ENCODE data around the gene SAMD1. TPM values are rescaled to one million over a fixed set of nuclear protein-coding genes. Genes with fewer than 3 reads are reported as not detected.

SAMD1 gene
- polyA plus RNA-seq, 3 donors = 0.78 to 19.4 (median 1.4) TPM

- Histone ChIP-seq H3K4me2 (replicated peaks; ENCODE audit: extremely low read depth, low read length, poor library complexity, severe bottlenecking) (peak overlapping the region; percentile 100), H3K9ac (ENCODE audit: insufficient read depth, low read length, poor library complexity, severe bottlenecking) (no peak overlapping the region), H3K4me1 (ENCODE audit: control insufficient read depth in 1 of 2, insufficient read depth in 2 of 2, low read length in 2 of 2) (peaks cover 18 to 23% of the 10 kb centered on the region in 2 donors), H3K79me2 (ENCODE audit: insufficient read depth, low read length) (peaks cover 7% of the 10 kb centered on the region), H3K4me3 (replicated peaks in 1 of 3; ENCODE audit: low read depth in 2 of 3, low read length in 3 of 3) (peak overlapping the region in 1 of 3 experiments; percentile 70), H3K27me3 (ENCODE audit: control insufficient read depth in 2 of 2, insufficient read depth in 2 of 2, low read length in 2 of 2) (peaks cover 0 to 2% of the 10 kb centered on the region in 2 donors), H2AFZ (ENCODE audit: insufficient read depth, low read depth, low read length, poor library complexity, severe bottlenecking) (no peak overlapping the region), H4K20me1 (ENCODE audit: insufficient read depth, low read length) (peaks cover 33% of the 10 kb centered on the region), H3K27ac (ENCODE audit: low read depth in 1 of 2, low read length in 2 of 2) (no peak overlapping the region), H3K36me3 (replicated peaks in 1 of 2; ENCODE audit: control insufficient read depth in 1 of 2, insufficient read depth in 2 of 2, low read length in 2 of 2) (peaks cover 7 to 19% of the 10 kb centered on the region in 2 donors), H3K9me3 (replicated peaks in 1 of 2; ENCODE audit: control insufficient read depth in 1 of 2, insufficient read depth in 1 of 2, low read length in 2 of 2) (peaks cover 6 to 8% of the 10 kb centered on the region in 2 donors)
- H3K4me3 Mint-ChIP-seq = peak overlapping the region; percentile 77 to 83
- H3K27me3 Mint-ChIP-seq (ENCODE audit: low read depth in 3 of 3) = peaks cover 2 to 6% (median 5%) of the 10 kb centered on the region in 3 donors
- H3K36me3 Mint-ChIP-seq = peaks cover 23 to 27% of the 10 kb centered on the region in 2 donors
- H3K4me1 Mint-ChIP-seq = peaks cover 15% of the 10 kb centered on the region
- intact Hi-C loops (cut with micrococcal nuclease) = no loop called here
- no peak for DNase-seq
- H3K9me3 Mint-ChIP-seq = peaks cover 0 to 11% (median 9%) of the 10 kb centered on the region in 7 donors
- 92% methylated on average over 23 of the region's 30 CpGs for WGBS (ENCODE audit: insufficient coverage)
- peak overlapping the region in 3 of 7 donors; percentile 21 to 75 (median 63) for H3K27ac Mint-ChIP-seq
- TF ChIP-seq CTCF (IDR thresholded peaks at IDR 0.05) = no peak
Observed at GRCh38 chr19:14088634-14089411, 1.7 kb downstream of the SAMD1 start.

GRCh38 chr19:14086098-14086497 is 4.5 kb downstream of the SAMD1 start:
- Histone ChIP-seq H3K27ac (ENCODE audit: low read depth in 1 of 2, low read length in 2 of 2) (no peak overlapping the region), H3K9me3 (replicated peaks in 1 of 2; ENCODE audit: control insufficient read depth in 1 of 2, insufficient read depth in 1 of 2, low read length in 2 of 2) (no peaks in the 10 kb centered on the region), H4K20me1 (ENCODE audit: insufficient read depth, low read length) (peaks cover 15% of the 10 kb centered on the region), H3K4me3 (replicated peaks in 1 of 3; ENCODE audit: low read depth in 2 of 3, low read length in 3 of 3) (no peak overlapping the region), H3K4me1 (ENCODE audit: control insufficient read depth in 1 of 2, insufficient read depth in 2 of 2, low read length in 2 of 2) (peaks cover 18 to 23% of the 10 kb centered on the region in 2 donors), H3K36me3 (replicated peaks in 1 of 2; ENCODE audit: control insufficient read depth in 1 of 2, insufficient read depth in 2 of 2, low read length in 2 of 2) (peaks cover 7 to 13% of the 10 kb centered on the region in 2 donors), H2AFZ (ENCODE audit: insufficient read depth, low read depth, low read length, poor library complexity, severe bottlenecking) (no peak overlapping the region), H3K27me3 (ENCODE audit: control insufficient read depth in 2 of 2, insufficient read depth in 2 of 2, low read length in 2 of 2) (peaks cover 0 to 2% of the 10 kb centered on the region in 2 donors), H3K9ac (ENCODE audit: insufficient read depth, low read length, poor library complexity, severe bottlenecking) (no peak overlapping the region), H3K4me2 (replicated peaks; ENCODE audit: extremely low read depth, low read length, poor library complexity, severe bottlenecking) (no peak overlapping the region), H3K79me2 (ENCODE audit: insufficient read depth, low read length) (peaks cover 5% of the 10 kb centered on the region)
- intact Hi-C loops (cut with micrococcal nuclease) = no loop called here
- H3K9me3 Mint-ChIP-seq = peaks cover 0 to 3% (median 0%) of the 10 kb centered on the region in 7 donors
- no peak for TF ChIP-seq CTCF (IDR thresholded peaks at IDR 0.05)
- DNase-seq = no peak
- no peak overlapping the region for H3K4me3 Mint-ChIP-seq
- H3K27ac Mint-ChIP-seq = no peak overlapping the region
- no CpG with 5 or more reads among the region's 5 CpGs for WGBS (ENCODE audit: insufficient coverage)
- H3K4me1 Mint-ChIP-seq = peaks cover 14% of the 10 kb centered on the region
- H3K27me3 Mint-ChIP-seq (ENCODE audit: low read depth in 3 of 3) = peaks cover 2 to 8% (median 5%) of the 10 kb centered on the region in 3 donors
- peaks cover 18 to 19% of the 10 kb centered on the region in 2 donors for H3K36me3 Mint-ChIP-seq
